ENCODE results near the gene TTC7B. TPM values are rescaled to one million over a fixed set of nuclear protein-coding genes. Genes with fewer than 3 reads are reported as not detected.

Gene TTC7B
- total and polyA plus RNA-seq, 2 of the 8 experiments (the other 6 are each of a cell fraction or from before 2014, with no cell fraction given) = 23.7 to 34.0 TPM

DNA sequence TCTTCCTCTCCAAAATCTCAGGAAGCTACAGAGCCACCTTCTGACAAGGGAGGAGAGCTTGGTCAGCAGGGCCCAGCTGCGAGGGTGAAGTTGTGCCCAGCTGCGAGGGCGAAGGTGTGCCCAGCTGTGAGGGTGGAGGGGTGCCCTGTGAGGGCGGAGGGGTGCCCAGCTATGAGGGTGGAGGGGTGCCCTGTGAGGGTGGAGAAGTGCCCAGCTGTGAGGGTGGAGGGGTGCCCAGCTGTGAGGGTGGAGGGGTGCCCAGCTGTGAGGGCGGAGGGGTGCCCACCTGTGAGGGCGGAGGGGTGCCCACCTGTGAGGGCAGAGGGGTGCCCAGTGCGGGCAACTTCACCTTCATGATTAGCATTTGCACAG, 20.4 kb upstream of the TTC7B start (continued):
- TF ChIP-seq, protein P1, sequence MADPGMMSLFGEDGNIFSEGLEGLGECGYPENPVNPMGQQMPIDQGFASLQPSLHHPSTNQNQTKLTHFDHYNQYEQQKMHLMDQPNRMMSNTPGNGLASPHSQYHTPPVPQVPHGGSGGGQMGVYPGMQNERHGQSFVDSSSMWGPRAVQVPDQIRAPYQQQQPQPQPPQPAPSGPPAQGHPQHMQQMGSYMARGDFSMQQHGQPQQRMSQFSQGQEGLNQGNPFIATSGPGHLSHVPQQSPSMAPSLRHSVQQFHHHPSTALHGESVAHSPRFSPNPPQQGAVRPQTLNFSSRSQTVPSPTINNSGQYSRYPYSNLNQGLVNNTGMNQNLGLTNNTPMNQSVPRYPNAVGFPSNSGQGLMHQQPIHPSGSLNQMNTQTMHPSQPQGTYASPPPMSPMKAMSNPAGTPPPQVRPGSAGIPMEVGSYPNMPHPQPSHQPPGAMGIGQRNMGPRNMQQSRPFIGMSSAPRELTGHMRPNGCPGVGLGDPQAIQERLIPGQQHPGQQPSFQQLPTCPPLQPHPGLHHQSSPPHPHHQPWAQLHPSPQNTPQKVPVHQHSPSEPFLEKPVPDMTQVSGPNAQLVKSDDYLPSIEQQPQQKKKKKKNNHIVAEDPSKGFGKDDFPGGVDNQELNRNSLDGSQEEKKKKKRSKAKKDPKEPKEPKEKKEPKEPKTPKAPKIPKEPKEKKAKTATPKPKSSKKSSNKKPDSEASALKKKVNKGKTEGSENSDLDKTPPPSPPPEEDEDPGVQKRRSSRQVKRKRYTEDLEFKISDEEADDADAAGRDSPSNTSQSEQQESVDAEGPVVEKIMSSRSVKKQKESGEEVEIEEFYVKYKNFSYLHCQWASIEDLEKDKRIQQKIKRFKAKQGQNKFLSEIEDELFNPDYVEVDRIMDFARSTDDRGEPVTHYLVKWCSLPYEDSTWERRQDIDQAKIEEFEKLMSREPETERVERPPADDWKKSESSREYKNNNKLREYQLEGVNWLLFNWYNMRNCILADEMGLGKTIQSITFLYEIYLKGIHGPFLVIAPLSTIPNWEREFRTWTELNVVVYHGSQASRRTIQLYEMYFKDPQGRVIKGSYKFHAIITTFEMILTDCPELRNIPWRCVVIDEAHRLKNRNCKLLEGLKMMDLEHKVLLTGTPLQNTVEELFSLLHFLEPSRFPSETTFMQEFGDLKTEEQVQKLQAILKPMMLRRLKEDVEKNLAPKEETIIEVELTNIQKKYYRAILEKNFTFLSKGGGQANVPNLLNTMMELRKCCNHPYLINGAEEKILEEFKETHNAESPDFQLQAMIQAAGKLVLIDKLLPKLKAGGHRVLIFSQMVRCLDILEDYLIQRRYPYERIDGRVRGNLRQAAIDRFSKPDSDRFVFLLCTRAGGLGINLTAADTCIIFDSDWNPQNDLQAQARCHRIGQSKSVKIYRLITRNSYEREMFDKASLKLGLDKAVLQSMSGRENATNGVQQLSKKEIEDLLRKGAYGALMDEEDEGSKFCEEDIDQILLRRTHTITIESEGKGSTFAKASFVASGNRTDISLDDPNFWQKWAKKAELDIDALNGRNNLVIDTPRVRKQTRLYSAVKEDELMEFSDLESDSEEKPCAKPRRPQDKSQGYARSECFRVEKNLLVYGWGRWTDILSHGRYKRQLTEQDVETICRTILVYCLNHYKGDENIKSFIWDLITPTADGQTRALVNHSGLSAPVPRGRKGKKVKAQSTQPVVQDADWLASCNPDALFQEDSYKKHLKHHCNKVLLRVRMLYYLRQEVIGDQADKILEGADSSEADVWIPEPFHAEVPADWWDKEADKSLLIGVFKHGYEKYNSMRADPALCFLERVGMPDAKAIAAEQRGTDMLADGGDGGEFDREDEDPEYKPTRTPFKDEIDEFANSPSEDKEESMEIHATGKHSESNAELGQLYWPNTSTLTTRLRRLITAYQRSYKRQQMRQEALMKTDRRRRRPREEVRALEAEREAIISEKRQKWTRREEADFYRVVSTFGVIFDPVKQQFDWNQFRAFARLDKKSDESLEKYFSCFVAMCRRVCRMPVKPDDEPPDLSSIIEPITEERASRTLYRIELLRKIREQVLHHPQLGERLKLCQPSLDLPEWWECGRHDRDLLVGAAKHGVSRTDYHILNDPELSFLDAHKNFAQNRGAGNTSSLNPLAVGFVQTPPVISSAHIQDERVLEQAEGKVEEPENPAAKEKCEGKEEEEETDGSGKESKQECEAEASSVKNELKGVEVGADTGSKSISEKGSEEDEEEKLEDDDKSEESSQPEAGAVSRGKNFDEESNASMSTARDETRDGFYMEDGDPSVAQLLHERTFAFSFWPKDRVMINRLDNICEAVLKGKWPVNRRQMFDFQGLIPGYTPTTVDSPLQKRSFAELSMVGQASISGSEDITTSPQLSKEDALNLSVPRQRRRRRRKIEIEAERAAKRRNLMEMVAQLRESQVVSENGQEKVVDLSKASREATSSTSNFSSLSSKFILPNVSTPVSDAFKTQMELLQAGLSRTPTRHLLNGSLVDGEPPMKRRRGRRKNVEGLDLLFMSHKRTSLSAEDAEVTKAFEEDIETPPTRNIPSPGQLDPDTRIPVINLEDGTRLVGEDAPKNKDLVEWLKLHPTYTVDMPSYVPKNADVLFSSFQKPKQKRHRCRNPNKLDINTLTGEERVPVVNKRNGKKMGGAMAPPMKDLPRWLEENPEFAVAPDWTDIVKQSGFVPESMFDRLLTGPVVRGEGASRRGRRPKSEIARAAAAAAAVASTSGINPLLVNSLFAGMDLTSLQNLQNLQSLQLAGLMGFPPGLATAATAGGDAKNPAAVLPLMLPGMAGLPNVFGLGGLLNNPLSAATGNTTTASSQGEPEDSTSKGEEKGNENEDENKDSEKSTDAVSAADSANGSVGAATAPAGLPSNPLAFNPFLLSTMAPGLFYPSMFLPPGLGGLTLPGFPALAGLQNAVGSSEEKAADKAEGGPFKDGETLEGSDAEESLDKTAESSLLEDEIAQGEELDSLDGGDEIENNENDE (IDR thresholded peaks at IDR 0.05; ENCODE audit: insufficient replicate concordance, low read length) = no peak
- TF ChIP-seq SP4 (IDR thresholded peaks at IDR 0.05; ENCODE audit: low read length) = no peak
- no peak for TF ChIP-seq CTBP2 (IDR thresholded peaks at IDR 0.05; ENCODE audit: borderline replicate concordance, insufficient read depth, insufficient read length, low read length)
- no peak for TF ChIP-seq POLR2A (IDR thresholded peaks at IDR 0.05; ENCODE audit: control extremely low read depth in 1 of 2, low read depth in 2 of 2, low read length in 2 of 2)
- no peak for TF ChIP-seq YY1 (IDR thresholded peaks at IDR 0.05; ENCODE audit: low read depth, low read length)
- no peak for TF ChIP-seq CHD2 (IDR thresholded peaks at IDR 0.05; ENCODE audit: low read length)
